A549 (cell line): Measurements from ENCODE around the gene RHCE.
"Not testable (repeated sequence)": the region's sequence is repeated elsewhere in the genome, so short reads cannot be mapped to it uniquely, and the experiment has no call there.

ENCODE experiments used
- CBX2 ChIP-seq: fragments of 200-600 bp; sonication (generic); IDR thresholded peaks from 2 replicates; pipeline ENCODE4 v1.6.1; 2016; ENCODE audit warnings: low read depth, mild to moderate bottlenecking, borderline replicate concordance
- CBX8 ChIP-seq: fragments of 200-600 bp; sonication (generic); IDR thresholded peaks from 2 replicates; pipeline ENCODE4 v1.6.1; 2016
- CTCF ChIP-seq: fragments of >200 bp; sonication (Bioruptor Twin); formaldehyde crosslinking; IDR thresholded peaks from 3 replicates; pipeline ENCODE4 v1.5.1; 2016
- EP300 ChIP-seq, 2 experiments: fragments of >200 bp; sonication (Bioruptor Twin); formaldehyde crosslinking; IDR thresholded peaks; 2 replicates in 1 of 2; 3 replicates in 1 of 2; pipeline ENCODE4 v1.6.1; 2016 to 2017
- HOXA7 ChIP-seq: fragments of 250-450 bp; sonication (Bioruptor Pico); IDR thresholded peaks from 2 replicates; pipeline ENCODE4 v1.5.0; 2020; ENCODE audit warnings: mild to moderate bottlenecking, moderate library complexity
- MAX ChIP-seq: IDR thresholded peaks from 2 replicates; pipeline ENCODE4 v1.6.1; 2012
- MYC ChIP-seq: IDR thresholded peaks from 2 replicates; pipeline ENCODE4 v1.6.1; 2012; ENCODE audit warnings: mild to moderate bottlenecking, inconsistent platforms, low read length, improper control_type of control experiment, borderline replicate concordance
- PHF8 ChIP-seq: fragments of 200-600 bp; sonication (generic); IDR thresholded peaks from 2 replicates; pipeline ENCODE4 v1.6.1; 2016; ENCODE audit warnings: low read depth, mild to moderate bottlenecking, antibody characterized with exemption, moderate library complexity, borderline replicate concordance
- POLR2A ChIP-seq: IDR thresholded peaks from 2 replicates; pipeline ENCODE4 v1.6.1; 2012; ENCODE audit warnings: mild to moderate bottlenecking, low read length
- REST ChIP-seq: fragments of 200-600 bp; sonication (generic); IDR thresholded peaks from 2 replicates; pipeline ENCODE4 v1.6.1; 2016; ENCODE audit warnings: antibody characterized with exemption, mild to moderate bottlenecking, moderate library complexity
- USF2 ChIP-seq: fragments of 450-650 bp; IDR thresholded peaks from 2 replicates; pipeline ENCODE4 v1.6.1; 2014; ENCODE audit warnings: antibody characterized with exemption

- not testable (repeated sequence) for TF ChIP-seq REST; POLR2A; MYC; CTCF; PHF8; USF2; HOXA7 (CRISPR knock-in tag); CBX2; EP300 (IDR thresholded peaks at IDR 0.05); CBX8; MAX
Measured at GRCh38 chr1:25337483-25338187, 83.0 kb downstream of the RHCE start.
